GM12878 (cell line): ENCODE data around the gene POC1B. TPM values are rescaled to one million over a fixed set of nuclear protein-coding genes. Genes with fewer than 3 reads are reported as not detected.

Source experiments
- ATAC-seq: fragments of 200-7000 bp; cut with Tn5 transposase; 3 replicates; pipeline ENCODE4 v1.9.1; 2020; ENCODE audit warnings: mild to moderate bottlenecking, moderate library complexity
- BruUV-seq: library from RNA; stranded (reverse); fragments of 400-500 nt; replicated peaks from 2 replicates; lab custom pipeline; 2021; lab: Mats Ljungman, UMichigan
- CTCF ChIA-PET: fragments of 300-600 bp; sonication (Branson Sonifier 250); formaldehyde crosslinking; extraction: SDS; loops from one replicate; lab custom pipeline; 2021; ENCODE audit warnings: inconsistent platforms; lab: Yijun Ruan, JAX
- POLR2A ChIA-PET: fragments of 350-600 bp; formaldehyde crosslinking; extraction: SDS; loops from one replicate; lab custom pipeline; 2021; ENCODE audit warnings: inconsistent platforms; lab: Charles Lee
- RAD21 ChIA-PET: fragments of 300-600 bp; sonication (Branson Sonifier 250); formaldehyde crosslinking; loops from one replicate; lab custom pipeline; 2023; ENCODE audit warnings: antibody characterized with exemption; ENCODE audit not compliant: unreplicated experiment; lab: Charles Lee
- SMC1A ChIA-PET: fragments of 300-600 bp; sonication (Branson Sonifier 250); formaldehyde crosslinking; loops from one replicate; lab custom pipeline; 2023; ENCODE audit not compliant: unreplicated experiment, uncharacterized antibody; lab: Charles Lee
- DNase-seq: peaks from one replicate; pipeline ENCODE4 v3.0.0-alpha.2; 2011; ENCODE audit warnings: low read depth, low spot score
- FAIRE-seq: peaks from 3 replicates; lab custom pipeline; 2011; peaks lifted over from hg19 to GRCh38; lab: Jason Lieb, UNC
- H2AFZ ChIP-seq: 2 replicates; pipeline ENCODE4 v1.6.0; 2011; ENCODE audit warnings: low read depth, low read length, control low read depth; ENCODE audit not compliant: control insufficient read depth
- H3K27ac ChIP-seq: 2 replicates; pipeline ENCODE4 v1.5.1; 2011; ENCODE audit warnings: control low read depth; ENCODE audit not compliant: control insufficient read depth, insufficient read depth
- H3K27me3 ChIP-seq, 2 experiments: replicated peaks in 1 of 2; 2 replicates each; pipeline versions ENCODE4 v1.6.0 to v1.6.1; 2011; ENCODE audit warnings: low read length in 1 of 2; ENCODE audit not compliant: control insufficient read depth in 2 of 2, insufficient read depth in 2 of 2
- H3K36me3 ChIP-seq, 2 experiments: 2 replicates each; pipeline ENCODE4 v1.5.1; 2011; ENCODE audit warnings: low read length in 1 of 2; ENCODE audit not compliant: control insufficient read depth in 2 of 2, insufficient read depth in 2 of 2
- H3K4me1 ChIP-seq: 2 replicates; pipeline ENCODE4 v1.6.1; 2011; ENCODE audit warnings: mild to moderate bottlenecking, low read length, moderate library complexity, mixed read lengths; ENCODE audit not compliant: control insufficient read depth, insufficient read depth
- H3K4me2 ChIP-seq: 2 replicates; pipeline ENCODE4 v1.6.0; 2011; ENCODE audit warnings: control low read depth; ENCODE audit not compliant: control insufficient read depth, insufficient read depth
- H3K4me3 ChIP-seq: fragments of 200-600 bp; sonication (generic); 2 replicates; pipeline ENCODE4 v1.5.1; 2016
- H3K79me2 ChIP-seq: 2 replicates; pipeline ENCODE4 v1.6.0; 2011; ENCODE audit warnings: low read length; ENCODE audit not compliant: control insufficient read depth, insufficient read depth
- H3K9ac ChIP-seq: 2 replicates; pipeline ENCODE4 v1.8.0; 2011; ENCODE audit warnings: low read length, control low read depth, mixed read lengths; ENCODE audit not compliant: control insufficient read depth, insufficient read depth
- H3K9me3 ChIP-seq: replicated peaks from 3 replicates; pipeline ENCODE4 v1.5.1; 2011; ENCODE audit warnings: mild to moderate bottlenecking, low read length; ENCODE audit not compliant: control insufficient read depth, insufficient read depth
- H4K20me1 ChIP-seq: 2 replicates; pipeline ENCODE4 v1.6.0; 2011; ENCODE audit not compliant: control insufficient read depth, insufficient read depth
- BACH1 ChIP-seq: fragments of 450-650 bp; IDR thresholded peaks from 2 replicates; pipeline ENCODE4 v1.6.1; 2017; ENCODE audit warnings: mild to moderate bottlenecking, borderline replicate concordance
- BMI1 ChIP-seq: fragments of 450-650 bp; IDR thresholded peaks from 2 replicates; pipeline ENCODE4 v1.6.1; 2016; ENCODE audit warnings: mild to moderate bottlenecking, moderate library complexity, borderline replicate concordance
- FOXK2 ChIP-seq: fragments of 450-650 bp; IDR thresholded peaks from 2 replicates; pipeline ENCODE4 v1.6.1; 2017; ENCODE audit warnings: mild to moderate bottlenecking, moderate library complexity
- SMC3 ChIP-seq: IDR thresholded peaks from 2 replicates; pipeline ENCODE4 v1.6.1; 2011; ENCODE audit warnings: low read length, improper control_type of control experiment, borderline replicate concordance
- SREBF2 ChIP-seq: IDR thresholded peaks from 2 replicates; pipeline ENCODE4 v1.6.1; 2012; ENCODE audit warnings: mild to moderate bottlenecking, low read length
- WGBS: methylation state at CpG from one replicate; pipeline ENCODE4 v1.1.6; 2016; ENCODE audit warnings: low lambda C conversion rate; ENCODE audit not compliant: insufficient replicate concordance, insufficient coverage; ENCODE audit errors: missing lambda C conversion rate; 5-methylcytosine and 5-hydroxymethylcytosine counted together
- in situ Hi-C: fragments of 300-500 bp; cut with MboI; formaldehyde crosslinking; loops from 9 replicates; pipeline ENCODE4 v1.14.3; 2018; ENCODE audit warnings: mixed read lengths
- intact Hi-C: fragments of 100-400 bp; cut with micrococcal nuclease; formaldehyde crosslinking; loops from one replicate; pipeline ENCODE4 v1.14.2; 2022; ENCODE audit not compliant: unreplicated experiment
- polyA plus RNA-seq, 11 experiments: library from polyadenylated mRNA; depleted of rRNA in 4 of 11; unstranded in 6 of 11; stranded (reverse) in 5 of 11; fragments of >200 nt; fragmentation: Nextera tagmentation in 4 of 11; fragmentation: Illumina TruSeq in 1 of 11; extraction: Ambion mirVana in 4 of 11; extraction: Trizol in 1 of 11; gene quantifications; 1 replicate in 1 of 11; 2 replicates in 10 of 11; pipeline versions ENCODE4 v1.2.1 to v1.2.3, GENCODE V29; 2011 to 2016; ENCODE audit warnings: inconsistent platforms in 2 of 11, missing spikeins in 2 of 11, low read depth in 1 of 11
- total RNA-seq, 4 experiments: library from RNA; depleted of rRNA in 3 of 4; stranded (reverse); fragments of >200 nt in 3 of 4; fragmentation: Illumina TruSeq in 1 of 4; extraction: Trizol in 1 of 4; gene quantifications; 2 replicates each; pipeline versions ENCODE4 v1.2.1 to v1.2.3, GENCODE V29; 2013 to 2021
- TF ChIP-seq, protein P1 (sequence below): IDR thresholded peaks from 2 replicates; pipeline ENCODE4 v1.6.1; 2011; ENCODE audit warnings: borderline replicate concordance, low read depth, mild to moderate bottlenecking, moderate library complexity, low read length; ENCODE audit not compliant: insufficient read depth, poor library complexity, severe bottlenecking
- TF ChIP-seq, protein P2 (sequence below): fragments of 450-650 bp; IDR thresholded peaks from 2 replicates; pipeline ENCODE4 v1.6.1; 2018; ENCODE audit warnings: mild to moderate bottlenecking, low read depth, moderate library complexity; ENCODE audit not compliant: partially characterized antibody

The POC1B gene
- total and polyA plus RNA-seq, 10 of the 15 experiments (the other 5 are each of a cell fraction or from before 2014, with no cell fraction given): 4.4 to 17.8 (median 11.3) TPM

DNA sequence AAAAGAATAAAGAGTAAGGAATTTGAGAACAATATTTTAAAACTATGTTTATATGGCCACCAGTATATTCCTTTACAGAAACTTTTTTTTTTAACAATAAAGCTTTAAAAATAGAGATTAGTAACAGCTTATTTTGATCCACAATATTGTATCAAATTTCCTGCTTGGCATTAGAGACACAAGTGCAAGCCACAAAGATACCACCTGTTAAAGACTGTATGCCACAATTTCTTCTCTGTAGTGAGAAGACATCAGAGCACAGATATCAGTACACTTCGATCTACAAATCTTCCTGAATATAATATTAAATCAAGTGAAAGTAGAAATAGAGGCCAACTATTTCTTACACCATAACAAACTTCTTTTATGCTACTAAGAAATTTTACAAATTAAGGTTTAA lies 69.3 kb downstream of the POC1B start:
- whole genome bisulfite sequencing: 100% methylated on average over 1 of the region's 1 CpG
- H3K79me2 ChIP-seq: no peaks in the 10 kb centered on the region
- no peaks in the 10 kb centered on the region for H4K20me1 ChIP-seq
- ChIA-PET SMC1A (no interaction called here), POLR2A (no interaction called here), CTCF (interaction anchor here (0.6 kb wide), 1 partner anchor 142 kb away, joined by 3 read pairs; no protein-coding TSS in a partner anchor), RAD21 (no interaction called here)
- H3K9me3 ChIP-seq: no peaks in the 10 kb centered on the region
- FAIRE-seq (no peak), ATAC-seq (no peak), DNase-seq (no peak)
- no peak overlapping the region for H3K27ac ChIP-seq
- no peak overlapping the region for H2AFZ ChIP-seq
- in situ Hi-C loops: loop anchor here (10.0 kb wide), 1 partner anchor 412 kb away; no protein-coding TSS in a partner anchor
- intact Hi-C loops: no loop called here
- no peak overlapping the region for H3K4me2 ChIP-seq
- H3K4me3 ChIP-seq: no peak overlapping the region
- TF ChIP-seq SREBF2 (no peak), FOXK2 (no peak), SMC3 (no peak)
- TF ChIP-seq, protein P1, sequence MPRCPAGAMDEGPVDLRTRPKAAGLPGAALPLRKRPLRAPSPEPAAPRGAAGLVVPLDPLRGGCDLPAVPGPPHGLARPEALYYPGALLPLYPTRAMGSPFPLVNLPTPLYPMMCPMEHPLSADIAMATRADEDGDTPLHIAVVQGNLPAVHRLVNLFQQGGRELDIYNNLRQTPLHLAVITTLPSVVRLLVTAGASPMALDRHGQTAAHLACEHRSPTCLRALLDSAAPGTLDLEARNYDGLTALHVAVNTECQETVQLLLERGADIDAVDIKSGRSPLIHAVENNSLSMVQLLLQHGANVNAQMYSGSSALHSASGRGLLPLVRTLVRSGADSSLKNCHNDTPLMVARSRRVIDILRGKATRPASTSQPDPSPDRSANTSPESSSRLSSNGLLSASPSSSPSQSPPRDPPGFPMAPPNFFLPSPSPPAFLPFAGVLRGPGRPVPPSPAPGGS: no peak
- no TSS peak for BruUV-seq
- no peaks in the 10 kb centered on the region for H3K4me1 ChIP-seq
- no peaks in the 10 kb centered on the region for H3K27me3 ChIP-seq
- no peak overlapping the region for H3K9ac ChIP-seq
- no peaks in the 10 kb centered on the region for H3K36me3 ChIP-seq

DNA sequence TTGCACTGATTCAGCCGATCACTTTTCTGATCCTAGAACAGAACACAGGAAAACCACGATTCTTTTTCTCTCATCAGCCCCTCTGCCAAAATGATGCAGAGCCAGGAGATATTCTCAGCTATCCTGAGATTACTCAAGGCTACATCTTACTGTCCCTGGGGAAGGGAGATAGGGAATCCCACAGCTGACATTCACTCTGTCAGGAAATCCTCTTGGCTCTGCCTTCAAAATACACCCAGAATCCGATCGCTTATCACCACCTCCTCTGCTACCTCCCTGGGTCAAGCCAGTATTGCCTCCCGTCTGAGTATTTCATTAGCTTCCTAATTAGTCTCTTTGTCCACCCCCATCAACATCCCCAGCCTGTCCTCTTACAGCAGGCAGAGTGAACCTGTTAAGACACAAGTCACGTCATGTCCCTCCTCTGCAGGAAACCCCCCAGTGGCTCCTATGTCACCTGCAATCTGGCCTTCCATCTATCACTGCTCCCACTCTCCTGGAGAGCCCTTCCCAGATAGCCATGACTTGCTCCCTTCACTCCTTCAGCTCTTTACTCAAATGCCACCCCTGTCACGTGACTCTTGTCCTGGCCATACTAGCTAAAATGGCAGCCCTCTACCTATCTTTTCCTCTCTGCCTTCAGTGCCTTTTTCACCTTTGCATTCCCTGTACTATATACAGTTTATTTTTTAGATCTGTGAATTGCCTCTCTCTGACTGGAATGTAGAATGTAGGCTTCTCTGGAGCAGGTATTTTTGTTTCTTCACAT lies 71.6 kb downstream of the POC1B start:
- Histone ChIP-seq H3K4me3 (no peak overlapping the region), H3K4me2 (no peak overlapping the region), H2AFZ (no peak overlapping the region), H3K27me3 (no peaks in the 10 kb centered on the region), H3K4me1 (no peaks in the 10 kb centered on the region), H3K79me2 (no peaks in the 10 kb centered on the region), H3K36me3 (no peaks in the 10 kb centered on the region), H3K27ac (no peak overlapping the region), H3K9ac (no peak overlapping the region), H4K20me1 (no peaks in the 10 kb centered on the region), H3K9me3 (no peaks in the 10 kb centered on the region)
- in situ Hi-C loops: loop anchor here (10.0 kb wide), 1 partner anchor 409 kb away; no protein-coding TSS in a partner anchor
- POLR2A ChIA-PET: no interaction called here
- intact Hi-C loops: no loop called here
- ATAC-seq (no peak), DNase-seq (no peak), FAIRE-seq (no peak)
- SMC1A ChIA-PET: no interaction called here
- BruUV-seq: no TSS peak
- CTCF ChIA-PET: interaction anchor here (1.2 kb wide), 2 partner anchors 14 to 24 kb away, joined by 3 to 4 read pairs; no protein-coding TSS in a partner anchor
- TF ChIP-seq, protein P2, sequence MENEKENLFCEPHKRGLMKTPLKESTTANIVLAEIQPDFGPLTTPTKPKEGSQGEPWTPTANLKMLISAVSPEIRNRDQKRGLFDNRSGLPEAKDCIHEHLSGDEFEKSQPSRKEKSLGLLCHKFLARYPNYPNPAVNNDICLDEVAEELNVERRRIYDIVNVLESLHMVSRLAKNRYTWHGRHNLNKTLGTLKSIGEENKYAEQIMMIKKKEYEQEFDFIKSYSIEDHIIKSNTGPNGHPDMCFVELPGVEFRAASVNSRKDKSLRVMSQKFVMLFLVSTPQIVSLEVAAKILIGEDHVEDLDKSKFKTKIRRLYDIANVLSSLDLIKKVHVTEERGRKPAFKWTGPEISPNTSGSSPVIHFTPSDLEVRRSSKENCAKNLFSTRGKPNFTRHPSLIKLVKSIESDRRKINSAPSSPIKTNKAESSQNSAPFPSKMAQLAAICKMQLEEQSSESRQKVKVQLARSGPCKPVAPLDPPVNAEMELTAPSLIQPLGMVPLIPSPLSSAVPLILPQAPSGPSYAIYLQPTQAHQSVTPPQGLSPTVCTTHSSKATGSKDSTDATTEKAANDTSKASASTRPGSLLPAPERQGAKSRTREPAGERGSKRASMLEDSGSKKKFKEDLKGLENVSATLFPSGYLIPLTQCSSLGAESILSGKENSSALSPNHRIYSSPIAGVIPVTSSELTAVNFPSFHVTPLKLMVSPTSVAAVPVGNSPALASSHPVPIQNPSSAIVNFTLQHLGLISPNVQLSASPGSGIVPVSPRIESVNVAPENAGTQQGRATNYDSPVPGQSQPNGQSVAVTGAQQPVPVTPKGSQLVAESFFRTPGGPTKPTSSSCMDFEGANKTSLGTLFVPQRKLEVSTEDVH: no peak
- TF ChIP-seq BACH1: no peak
- TF ChIP-seq BMI1: no peak
- RAD21 ChIA-PET: no interaction called here
- 95% methylated on average over 7 of the region's 7 CpGs for WGBS
